Right atrium auricular region (tissue), 2 donors: Measurements from ENCODE around the gene CORO2B. TPM values are rescaled to one million over a fixed set of nuclear protein-coding genes. Genes with fewer than 3 reads are reported as not detected.

ENCODE experiments used
- DNase-seq: peaks from one replicate; pipeline ENCODE4 v3.0.0-alpha.2; 2019; ENCODE audit warnings: low spot score
- H3K27ac ChIP-seq, 2 donors: fragments of 200-600 bp; sonication (generic); 1 replicate in 1 of 2; 2 replicates in 1 of 2; pipeline ENCODE4 v1.5.1; 2016 to 2019
- H3K27me3 ChIP-seq, 2 donors: fragments of 200-600 bp; sonication (generic); one replicate each; pipeline versions ENCODE4 v1.5.1 to v1.6.0; 2017 to 2019
- H3K36me3 ChIP-seq: fragments of 200-600 bp; sonication (generic); one replicate; pipeline ENCODE4 v1.5.1; 2016
- H3K4me1 ChIP-seq, 2 donors: fragments of 200-600 bp; sonication (generic); one replicate each; pipeline versions ENCODE4 v1.5.1 to v1.6.0; 2017 to 2019
- H3K4me3 ChIP-seq, 2 donors: fragments of 200-600 bp; sonication (generic); 1 replicate in 1 of 2; 2 replicates in 1 of 2; pipeline ENCODE4 v1.5.1; 2017 to 2019; ENCODE audit warnings: mild to moderate bottlenecking in 1 of 2, moderate library complexity in 1 of 2
- H3K9me3 ChIP-seq, 2 donors: fragments of 200-600 bp; sonication (generic); one replicate each; pipeline ENCODE4 v1.5.1; 2019
- total RNA-seq, 2 donors: library from RNA; depleted of rRNA; stranded (reverse); fragments of >200 nt; gene quantifications; one replicate each; pipeline ENCODE4 v1.1.0, GENCODE V29; 2016
- TF ChIP-seq, protein P1 (sequence below), 2 donors: fragments of 200-600 bp; sonication (generic); IDR thresholded peaks; one replicate each; pipeline ENCODE4 v1.5.1; 2019; ENCODE audit warnings: antibody characterized with exemption in 2 of 2

Gene CORO2B
- total RNA-seq, 2 donors from 2014 or later: 6.0 to 9.7 TPM

DNA sequence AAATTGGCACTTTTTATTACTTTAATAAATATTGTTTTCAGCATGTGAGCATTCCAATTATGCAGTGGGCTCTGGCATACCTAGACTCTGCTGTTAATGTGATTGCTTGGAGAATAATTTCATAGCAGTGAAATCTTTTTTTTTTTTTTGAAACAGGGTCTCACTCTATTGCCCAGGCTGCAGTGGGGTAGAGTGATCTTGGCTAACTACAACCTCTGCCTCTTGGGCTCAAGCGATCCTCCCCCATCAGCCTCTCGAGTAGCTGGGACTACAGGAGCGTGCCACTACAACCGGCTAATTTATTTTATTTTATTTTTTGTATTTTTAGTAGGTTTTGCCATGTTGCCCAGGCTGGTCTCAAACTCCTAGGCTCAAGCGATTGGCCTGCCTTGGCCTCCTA is 14.6 kb upstream of the CORO2B start:
- Histone ChIP-seq H3K9me3 (no peaks in the 10 kb centered on the region), H3K4me1 (peaks cover 0 to 12% of the 10 kb centered on the region in 2 donors), H3K36me3 (no peaks in the 10 kb centered on the region), H3K4me3 (no peak overlapping the region), H3K27me3 (no peaks in the 10 kb centered on the region), H3K27ac (no peak overlapping the region)
- no peak for DNase-seq
- TF ChIP-seq, protein P1, sequence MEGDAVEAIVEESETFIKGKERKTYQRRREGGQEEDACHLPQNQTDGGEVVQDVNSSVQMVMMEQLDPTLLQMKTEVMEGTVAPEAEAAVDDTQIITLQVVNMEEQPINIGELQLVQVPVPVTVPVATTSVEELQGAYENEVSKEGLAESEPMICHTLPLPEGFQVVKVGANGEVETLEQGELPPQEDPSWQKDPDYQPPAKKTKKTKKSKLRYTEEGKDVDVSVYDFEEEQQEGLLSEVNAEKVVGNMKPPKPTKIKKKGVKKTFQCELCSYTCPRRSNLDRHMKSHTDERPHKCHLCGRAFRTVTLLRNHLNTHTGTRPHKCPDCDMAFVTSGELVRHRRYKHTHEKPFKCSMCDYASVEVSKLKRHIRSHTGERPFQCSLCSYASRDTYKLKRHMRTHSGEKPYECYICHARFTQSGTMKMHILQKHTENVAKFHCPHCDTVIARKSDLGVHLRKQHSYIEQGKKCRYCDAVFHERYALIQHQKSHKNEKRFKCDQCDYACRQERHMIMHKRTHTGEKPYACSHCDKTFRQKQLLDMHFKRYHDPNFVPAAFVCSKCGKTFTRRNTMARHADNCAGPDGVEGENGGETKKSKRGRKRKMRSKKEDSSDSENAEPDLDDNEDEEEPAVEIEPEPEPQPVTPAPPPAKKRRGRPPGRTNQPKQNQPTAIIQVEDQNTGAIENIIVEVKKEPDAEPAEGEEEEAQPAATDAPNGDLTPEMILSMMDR (IDR thresholded peaks at IDR 0.05): no peak

DNA sequence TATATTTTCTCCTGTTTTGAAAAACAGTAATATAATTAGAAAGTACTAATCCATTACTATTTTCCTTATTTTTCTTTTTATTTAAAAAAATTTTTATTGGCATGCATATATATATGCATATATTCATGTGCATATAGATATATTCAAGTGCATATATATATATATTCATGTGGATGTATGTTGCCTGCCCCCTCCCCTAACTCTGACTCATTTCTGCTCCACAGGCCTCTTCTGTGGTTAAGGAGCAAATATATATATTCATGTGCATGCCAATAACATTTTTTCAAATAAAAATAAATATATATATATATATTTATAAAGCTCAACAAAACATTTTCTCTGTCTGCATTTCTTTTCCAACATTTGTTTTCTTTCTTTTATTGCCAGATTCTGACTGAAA is 13.6 kb upstream of the CORO2B start:
- Histone ChIP-seq H3K4me1 (peaks cover 0 to 1% of the 10 kb centered on the region in 2 donors), H3K9me3 (no peaks in the 10 kb centered on the region), H3K4me3 (no peak overlapping the region), H3K27me3 (no peaks in the 10 kb centered on the region), H3K27ac (no peak overlapping the region), H3K36me3 (no peaks in the 10 kb centered on the region)
- TF ChIP-seq, protein P1 (IDR thresholded peaks at IDR 0.05): no peak
- no peak for DNase-seq

GRCh38 chr15:68565726-68566125 is 13.1 kb upstream of the CORO2B start:
- Histone ChIP-seq H3K27me3 (no peaks in the 10 kb centered on the region), H3K4me3 (no peak overlapping the region), H3K4me1 (no peaks in the 10 kb centered on the region), H3K27ac (no peak overlapping the region), H3K9me3 (no peaks in the 10 kb centered on the region), H3K36me3 (no peaks in the 10 kb centered on the region)
- TF ChIP-seq, protein P1 (IDR thresholded peaks at IDR 0.05): no peak
- no peak for DNase-seq

DNA sequence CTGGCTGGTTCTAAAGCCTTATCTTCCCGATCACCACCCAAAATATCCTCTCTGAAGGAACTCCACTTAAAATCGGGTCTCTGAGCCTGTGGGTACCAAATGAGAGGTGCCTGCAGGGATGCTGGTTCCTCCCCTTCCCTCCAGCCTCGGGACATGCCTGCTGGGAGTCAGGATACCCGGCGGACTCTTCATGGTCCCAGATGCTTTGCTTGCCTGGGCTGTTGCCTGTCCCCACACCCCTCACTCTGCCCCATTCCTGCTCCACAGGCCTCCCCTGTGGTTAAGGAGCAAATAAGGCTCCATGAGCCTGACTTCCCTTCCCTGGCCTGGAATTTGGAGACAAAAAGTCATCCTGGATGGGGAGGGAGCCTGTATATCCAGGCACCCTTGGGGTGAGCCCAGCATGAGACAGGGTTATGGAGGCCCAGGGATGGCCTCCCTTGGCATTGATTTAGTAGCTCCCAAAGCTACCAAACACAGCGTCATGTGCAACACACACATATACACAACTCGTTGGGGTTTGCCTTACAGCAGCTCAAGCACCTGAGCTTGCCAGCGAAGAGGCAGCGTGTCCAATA is 12.3 kb upstream of the CORO2B start:
- Histone ChIP-seq H3K9me3 (no peaks in the 10 kb centered on the region), H3K36me3 (no peaks in the 10 kb centered on the region), H3K27ac (no peak overlapping the region), H3K4me1 (no peaks in the 10 kb centered on the region), H3K4me3 (no peak overlapping the region), H3K27me3 (no peaks in the 10 kb centered on the region)
- DNase-seq: no peak
- TF ChIP-seq, protein P1 (IDR thresholded peaks at IDR 0.05): no peak

- H3K4me1 ChIP-seq: no peaks in the 10 kb centered on the region
- no peak for DNase-seq
- no peak overlapping the region for H3K4me3 ChIP-seq
- TF ChIP-seq, protein P1 (IDR thresholded peaks at IDR 0.05): no peak
- no peaks in the 10 kb centered on the region for H3K36me3 ChIP-seq
- no peak overlapping the region for H3K27ac ChIP-seq
- no peaks in the 10 kb centered on the region for H3K27me3 ChIP-seq
- H3K9me3 ChIP-seq: no peaks in the 10 kb centered on the region
Observed at GRCh38 chr15:68567345-68567744, 11.4 kb upstream of the CORO2B start.

DNA sequence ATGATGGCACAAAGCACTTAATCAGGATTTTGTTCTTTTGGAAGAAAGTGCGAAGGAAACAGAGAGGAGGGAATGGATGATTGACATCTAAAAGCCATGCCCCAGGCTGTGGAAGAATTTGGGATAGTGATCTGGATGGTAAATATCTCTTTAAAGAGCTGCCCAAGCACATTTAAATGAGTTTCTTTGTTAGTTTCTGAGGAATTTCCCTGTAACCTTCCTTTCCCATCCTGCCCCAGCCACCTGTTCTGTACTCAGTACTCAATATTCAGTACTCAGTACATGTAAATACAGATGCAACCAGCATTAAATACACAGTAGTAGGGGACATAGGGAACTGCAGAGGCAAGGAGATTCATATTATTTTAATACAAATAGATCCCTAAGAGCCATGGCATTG is 7.8 kb upstream of the CORO2B start:
- Histone ChIP-seq H3K4me3 (no peak overlapping the region), H3K27me3 (no peaks in the 10 kb centered on the region), H3K27ac (no peak overlapping the region), H3K4me1 (no peaks in the 10 kb centered on the region), H3K36me3 (no peaks in the 10 kb centered on the region), H3K9me3 (no peaks in the 10 kb centered on the region)
- no peak for DNase-seq
- TF ChIP-seq, protein P1 (IDR thresholded peaks at IDR 0.05): no peak
